HCT116 (cell line): ENCODE measurements around the gene ATP8B4.

Experiments
- ATF3 ChIP-seq: IDR thresholded peaks from 2 replicates; pipeline ENCODE4 v1.6.1; 2012
- CEBPB ChIP-seq: IDR thresholded peaks from 2 replicates; pipeline ENCODE4 v1.6.1; 2012; ENCODE audit warnings: low read depth
- ELF1 ChIP-seq: IDR thresholded peaks from 2 replicates; pipeline ENCODE4 v1.6.1; 2012; ENCODE audit warnings: low read depth, borderline replicate concordance
- EZH2 ChIP-seq: fragments of 200-600 bp; sonication (generic); IDR thresholded peaks from 2 replicates; pipeline ENCODE4 v1.6.1; 2017; ENCODE audit warnings: antibody characterized with exemption, mixed run types
- JUND ChIP-seq: IDR thresholded peaks from 2 replicates; pipeline ENCODE4 v1.6.1; 2012
- POLR2A ChIP-seq: IDR thresholded peaks from 2 replicates; pipeline ENCODE4 v1.7.0; 2011; ENCODE audit warnings: borderline replicate concordance; ENCODE audit not compliant: insufficient read depth, insufficient read length; ENCODE audit errors: extremely low read depth
- POLR2AphosphoS5 ChIP-seq: IDR thresholded peaks from 2 replicates; pipeline ENCODE4 v1.6.1; 2011; ENCODE audit warnings: mild to moderate bottlenecking, low read depth, low read length, moderate library complexity
- RAD21 ChIP-seq: IDR thresholded peaks from 2 replicates; pipeline ENCODE4 v1.6.1; 2012; ENCODE audit warnings: low read depth, mild to moderate bottlenecking
- REST ChIP-seq: IDR thresholded peaks from 2 replicates; pipeline ENCODE4 v1.6.1; 2012; ENCODE audit warnings: low read depth
- SIN3A ChIP-seq: IDR thresholded peaks from 2 replicates; pipeline ENCODE4 v1.6.1; 2012; ENCODE audit warnings: low read depth
- TCF7L2 ChIP-seq: IDR thresholded peaks from 2 replicates; pipeline ENCODE4 v1.7.0; 2011; ENCODE audit warnings: borderline replicate concordance, inconsistent platforms; ENCODE audit not compliant: insufficient read depth, insufficient read length; ENCODE audit errors: extremely low read depth
- ZFX ChIP-seq: fragments of 450-650 bp; IDR thresholded peaks from 2 replicates; pipeline ENCODE4 v1.6.1; 2017
- TF ChIP-seq, protein P1 (sequence below), 3 experiments: fragments of 200-600 bp in 1 of 3; sonication (generic) in 1 of 3; IDR thresholded peaks in 2 of 3; conservative IDR thresholded peaks in 1 of 3; 2 replicates each; pipeline ENCODE4 v1.5.1; 2012 to 2017; ENCODE audit warnings: low read depth in 2 of 3, low read length in 2 of 3, antibody characterized with exemption in 1 of 3, borderline replicate concordance in 1 of 3, control low read depth in 1 of 3, mild to moderate bottlenecking in 1 of 3, mixed read lengths in 1 of 3, mixed run types in 1 of 3, moderate library complexity in 1 of 3; ENCODE audit not compliant: insufficient read depth in 1 of 3

DNA sequence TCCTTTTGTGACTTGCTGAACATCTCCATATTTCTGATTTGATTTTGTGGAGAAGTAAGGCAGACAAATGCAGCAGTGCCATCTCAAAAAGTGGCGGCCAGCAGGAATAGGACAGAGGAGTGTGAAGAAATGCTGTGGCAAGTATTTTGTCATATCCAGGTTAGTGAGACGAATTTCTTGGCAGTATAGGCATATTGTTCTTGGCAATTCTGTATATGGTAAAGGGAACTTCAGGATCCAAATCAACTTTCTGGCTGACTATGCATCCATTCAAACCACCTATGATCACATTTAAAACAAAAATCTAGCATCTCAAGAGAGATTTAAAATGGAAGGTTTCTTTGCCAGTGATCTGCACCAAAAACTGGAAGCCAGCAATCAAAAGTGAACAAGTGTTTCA is 270.2 kb downstream of the ATP8B4 start:
- TF ChIP-seq REST (no peak), SIN3A (no peak), TCF7L2 (no peak), POLR2A (no peak), ELF1 (no peak), ATF3 (no peak), RAD21 (no peak), EZH2 (no peak), JUND (no peak), CEBPB (no peak), POLR2AphosphoS5 (no peak), ZFX (no peak)
- TF ChIP-seq, protein P1, sequence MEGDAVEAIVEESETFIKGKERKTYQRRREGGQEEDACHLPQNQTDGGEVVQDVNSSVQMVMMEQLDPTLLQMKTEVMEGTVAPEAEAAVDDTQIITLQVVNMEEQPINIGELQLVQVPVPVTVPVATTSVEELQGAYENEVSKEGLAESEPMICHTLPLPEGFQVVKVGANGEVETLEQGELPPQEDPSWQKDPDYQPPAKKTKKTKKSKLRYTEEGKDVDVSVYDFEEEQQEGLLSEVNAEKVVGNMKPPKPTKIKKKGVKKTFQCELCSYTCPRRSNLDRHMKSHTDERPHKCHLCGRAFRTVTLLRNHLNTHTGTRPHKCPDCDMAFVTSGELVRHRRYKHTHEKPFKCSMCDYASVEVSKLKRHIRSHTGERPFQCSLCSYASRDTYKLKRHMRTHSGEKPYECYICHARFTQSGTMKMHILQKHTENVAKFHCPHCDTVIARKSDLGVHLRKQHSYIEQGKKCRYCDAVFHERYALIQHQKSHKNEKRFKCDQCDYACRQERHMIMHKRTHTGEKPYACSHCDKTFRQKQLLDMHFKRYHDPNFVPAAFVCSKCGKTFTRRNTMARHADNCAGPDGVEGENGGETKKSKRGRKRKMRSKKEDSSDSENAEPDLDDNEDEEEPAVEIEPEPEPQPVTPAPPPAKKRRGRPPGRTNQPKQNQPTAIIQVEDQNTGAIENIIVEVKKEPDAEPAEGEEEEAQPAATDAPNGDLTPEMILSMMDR (IDR thresholded peaks at IDR 0.05 in 2 of 3, conservative IDR thresholded peaks at IDR 0.05 in 1 of 3; ENCODE audit: borderline replicate concordance in 1 of 3, insufficient read depth in 1 of 3, low read depth in 2 of 3, low read length in 2 of 3) = no peak
